H1 (cell line): ENCODE data around the gene OR7A10. TPM values are rescaled to one million over a fixed set of nuclear protein-coding genes. Genes with fewer than 3 reads are reported as not detected.

Source experiments
- CTCF ChIA-PET: fragments of 300-600 bp; sonication (Branson Sonifier 250); formaldehyde crosslinking; loops from one replicate; lab custom pipeline; 2021; ENCODE audit not compliant: partially characterized antibody; lab: Charles Lee
- POLR2A ChIA-PET: fragments of 300-600 bp; sonication (Branson Sonifier 250); formaldehyde crosslinking; loops from one replicate; lab custom pipeline; 2021; ENCODE audit warnings: inconsistent platforms; ENCODE audit not compliant: partially characterized antibody; lab: Charles Lee
- DNase-seq, 2 experiments: peaks; one replicate each; pipeline versions ENCODE4 v3.0.0 to v3.0.0-alpha.2; 2010 to 2022; ENCODE audit warnings: low spot score in 2 of 2, low read depth in 1 of 2, mixed read lengths in 1 of 2
- FAIRE-seq: peaks from 2 replicates; lab custom pipeline; 2011; peaks lifted over from hg19 to GRCh38; lab: Jason Lieb, UNC
- H2AFZ ChIP-seq: 2 replicates; pipeline ENCODE4 v1.8.1; 2012; ENCODE audit warnings: low read length, inconsistent platforms
- H2AK5ac ChIP-seq: 2 replicates; pipeline ENCODE4 v1.6.1; 2013; ENCODE audit warnings: low read depth, low read length
- H2BK120ac ChIP-seq: replicated peaks from 2 replicates; pipeline ENCODE3; 2013; ENCODE audit warnings: low read depth, low read length, inconsistent platforms
- H2BK12ac ChIP-seq: 2 replicates; pipeline ENCODE4 v1.6.1; 2013; ENCODE audit warnings: low read depth, low read length
- H2BK15ac ChIP-seq: 2 replicates; pipeline ENCODE4 v1.6.1; 2013; ENCODE audit warnings: low read length
- H2BK20ac ChIP-seq: 2 replicates; pipeline ENCODE4 v1.6.1; 2013; ENCODE audit warnings: low read length
- H2BK5ac ChIP-seq: 2 replicates; pipeline ENCODE4 v1.6.1; 2013; ENCODE audit warnings: low read depth, low read length
- H3K14ac ChIP-seq: 2 replicates; pipeline ENCODE4 v1.6.1; 2013; ENCODE audit warnings: inconsistent platforms; ENCODE audit not compliant: insufficient read length
- H3K18ac ChIP-seq: 2 replicates; pipeline ENCODE4 v1.6.1; 2013; ENCODE audit warnings: low read length; ENCODE audit errors: extremely low read depth
- H3K23ac ChIP-seq: 2 replicates; pipeline ENCODE4 v1.6.1; 2013; ENCODE audit warnings: inconsistent platforms; ENCODE audit not compliant: insufficient read length
- H3K23me2 ChIP-seq: 2 replicates; pipeline ENCODE4 v1.6.1; 2013; ENCODE audit warnings: low read depth, low read length
- H3K27ac ChIP-seq: 2 replicates; pipeline ENCODE4 v1.6.1; 2011; ENCODE audit warnings: low read depth, low read length, inconsistent platforms
- H3K27me3 ChIP-seq, 4 experiments: replicated peaks in 1 of 4; 1 replicate in 1 of 4; 2 replicates in 3 of 4; pipeline versions ENCODE4 v1.6.1 to v1.8.1; 2011 to 2013; ENCODE audit warnings: low read length in 3 of 4, mild to moderate bottlenecking in 3 of 4, inconsistent platforms in 2 of 4, mixed read lengths in 2 of 4, moderate library complexity in 1 of 4; ENCODE audit not compliant: control insufficient read depth in 3 of 4, insufficient read depth in 3 of 4; ENCODE audit errors: extremely low read depth in 1 of 4
- H3K36me3 ChIP-seq, 4 experiments: 2 replicates each; pipeline versions ENCODE4 v1.6.1 to v1.8.1; 2011 to 2013; ENCODE audit warnings: mild to moderate bottlenecking in 4 of 4, low read length in 3 of 4, moderate library complexity in 2 of 4, control low read depth in 1 of 4, inconsistent platforms in 1 of 4; ENCODE audit not compliant: insufficient read depth in 4 of 4, control insufficient read depth in 2 of 4
- H3K4ac ChIP-seq: replicated peaks from 2 replicates; pipeline ENCODE3; 2013; ENCODE audit warnings: low read length, low read depth, mixed read lengths, inconsistent platforms; ENCODE audit not compliant: insufficient read length
- H3K4me1 ChIP-seq, 4 experiments: replicated peaks in 1 of 4; 1 replicate in 1 of 4; 2 replicates in 3 of 4; pipeline versions ENCODE4 v1.6.1 to v1.8.1; 2011 to 2013; ENCODE audit warnings: low read length in 3 of 4, inconsistent platforms in 2 of 4, mixed read lengths in 1 of 4; ENCODE audit not compliant: insufficient read depth in 4 of 4, control insufficient read depth in 3 of 4
- H3K4me2 ChIP-seq, 2 experiments: 2 replicates each; pipeline versions ENCODE4 v1.6.1 to v1.8.1; 2011 to 2013; ENCODE audit warnings: low read depth in 2 of 2, low read length in 2 of 2, control low read depth in 1 of 2, inconsistent platforms in 1 of 2, mild to moderate bottlenecking in 1 of 2; ENCODE audit not compliant: insufficient read depth in 1 of 2
- H3K4me3 ChIP-seq, 4 experiments: fragments of 200-600, 300-600 bp in 1 of 4; sonication (generic), shearing (Covaris generic), sonication (Bioruptor Twin) in 1 of 4; 2 replicates each; pipeline versions ENCODE4 v1.5.1 to v1.8.1; 2011 to 2016; ENCODE audit warnings: low read length in 4 of 4, low read depth in 3 of 4, control low read depth in 2 of 4, inconsistent platforms in 2 of 4, mild to moderate bottlenecking in 2 of 4, mixed read lengths in 1 of 4, moderate library complexity in 1 of 4; ENCODE audit not compliant: insufficient read depth in 2 of 4; ENCODE audit errors: extremely low read depth in 1 of 4
- H3K56ac ChIP-seq: replicated peaks from 2 replicates; pipeline ENCODE3; 2013; ENCODE audit warnings: low read depth, mild to moderate bottlenecking, mixed read lengths, low read length, inconsistent platforms; ENCODE audit not compliant: insufficient read length
- H3K79me1 ChIP-seq: 2 replicates; pipeline ENCODE4 v1.6.1; 2013; ENCODE audit warnings: low read depth, low read length, control low read depth
- H3K79me2 ChIP-seq, 2 experiments: 2 replicates each; pipeline versions ENCODE4 v1.6.1 to v1.8.1; 2012 to 2013; ENCODE audit warnings: low read length in 2 of 2, mild to moderate bottlenecking in 2 of 2, inconsistent platforms in 1 of 2; ENCODE audit not compliant: insufficient read depth in 2 of 2, control insufficient read depth in 1 of 2
- H3K9ac ChIP-seq, 4 experiments: replicated peaks in 1 of 4; 1 replicate in 1 of 4; 2 replicates in 3 of 4; pipeline versions ENCODE4 v1.6.1 to v1.8.1; 2011 to 2013; ENCODE audit warnings: low read depth in 3 of 4, low read length in 3 of 4, control low read depth in 2 of 4, mild to moderate bottlenecking in 2 of 4, moderate library complexity in 2 of 4, inconsistent platforms in 1 of 4; ENCODE audit errors: extremely low read depth in 1 of 4
- H3K9me3 ChIP-seq, 2 experiments: 2 replicates each; pipeline versions ENCODE4 v1.6.1 to v1.8.1; 2012 to 2013; ENCODE audit warnings: mild to moderate bottlenecking in 2 of 2, moderate library complexity in 2 of 2, control low read depth in 1 of 2, inconsistent platforms in 1 of 2, low read depth in 1 of 2, low read length in 1 of 2, mixed read lengths in 1 of 2; ENCODE audit not compliant: insufficient read depth in 2 of 2
- H4K20me1 ChIP-seq, 2 experiments: replicated peaks in 1 of 2; 2 replicates each; pipeline versions ENCODE3 to v1.8.1; 2011 to 2013; ENCODE audit warnings: inconsistent platforms in 2 of 2, low read length in 2 of 2, mild to moderate bottlenecking in 1 of 2; ENCODE audit not compliant: insufficient read depth in 2 of 2, control insufficient read depth in 1 of 2
- H4K5ac ChIP-seq: 2 replicates; pipeline ENCODE4 v1.6.1; 2013; ENCODE audit warnings: low read length, low read depth, mixed read lengths, inconsistent platforms; ENCODE audit not compliant: insufficient read length
- H4K8ac ChIP-seq: 2 replicates; pipeline ENCODE4 v1.8.0; 2013; ENCODE audit warnings: mild to moderate bottlenecking, moderate library complexity, low read length, inconsistent platforms; ENCODE audit not compliant: insufficient read depth; ENCODE audit errors: extremely low read depth
- H4K91ac ChIP-seq: replicated peaks from 2 replicates; pipeline ENCODE3; 2013; ENCODE audit warnings: low read length, mixed read lengths, inconsistent platforms; ENCODE audit not compliant: insufficient read length
- CEBPB ChIP-seq: IDR thresholded peaks from 2 replicates; pipeline ENCODE4 v1.6.1; 2012; ENCODE audit warnings: low read depth, low read length
- CHD2 ChIP-seq: IDR thresholded peaks from 2 replicates; pipeline ENCODE4 v1.6.1; 2012; ENCODE audit warnings: low read length, improper control_type of control experiment
- CREB1 ChIP-seq: IDR thresholded peaks from 2 replicates; pipeline ENCODE4 v1.6.1; 2012; ENCODE audit warnings: inconsistent platforms
- FOSL1 ChIP-seq: IDR thresholded peaks from 2 replicates; pipeline ENCODE4 v1.6.1; 2011; ENCODE audit warnings: mild to moderate bottlenecking, low read depth, low read length, moderate library complexity; ENCODE audit not compliant: insufficient read depth
- GTF2F1 ChIP-seq: IDR thresholded peaks from 2 replicates; pipeline ENCODE4 v1.6.1; 2012; ENCODE audit warnings: low read depth, low read length, improper control_type of control experiment, borderline replicate concordance
- HDAC6 ChIP-seq: IDR thresholded peaks from one replicate; pipeline ENCODE4 v1.7.1; 2012; ENCODE audit warnings: low read depth, mild to moderate bottlenecking, inconsistent platforms, low read length, moderate library complexity
- JUND ChIP-seq: IDR thresholded peaks from 2 replicates; pipeline ENCODE4 v1.6.1; 2011; ENCODE audit warnings: mild to moderate bottlenecking, improper control_type of control experiment, low read length
- KDM1A ChIP-seq: fragments of 200-600, 300-600 bp; sonication (generic); IDR thresholded peaks from 2 replicates; pipeline ENCODE4 v1.7.1; 2016; ENCODE audit warnings: mild to moderate bottlenecking, low read length, borderline replicate concordance
- KDM4A ChIP-seq: IDR thresholded peaks from one replicate; pipeline ENCODE4 v1.7.1; 2012; ENCODE audit warnings: low read depth, mild to moderate bottlenecking, moderate library complexity, low read length, inconsistent platforms; ENCODE audit not compliant: severe bottlenecking
- PHF8 ChIP-seq: fragments of 200-600 bp; sonication (generic); conservative IDR thresholded peaks from 2 replicates; pipeline ENCODE4 v1.7.1; 2012; ENCODE audit warnings: low read depth, mild to moderate bottlenecking, inconsistent platforms, low read length, moderate library complexity
- POLR2AphosphoS5 ChIP-seq: IDR thresholded peaks from 2 replicates; pipeline ENCODE4 v1.6.1; 2011; ENCODE audit warnings: low read depth, low read length
- SIX5 ChIP-seq: IDR thresholded peaks from 2 replicates; pipeline ENCODE4 v1.6.1; 2011; ENCODE audit warnings: mild to moderate bottlenecking, low read depth, low read length
- SP2 ChIP-seq: IDR thresholded peaks from 2 replicates; pipeline ENCODE4 v1.6.1; 2012; ENCODE audit warnings: mild to moderate bottlenecking, low read length, inconsistent platforms
- SP4 ChIP-seq: IDR thresholded peaks from 2 replicates; pipeline ENCODE4 v1.6.1; 2012; ENCODE audit warnings: low read length, inconsistent platforms
- YY1 ChIP-seq: IDR thresholded peaks from 2 replicates; pipeline ENCODE4 v1.6.1; 2011; ENCODE audit warnings: low read depth, mild to moderate bottlenecking, low read length
- WGBS, 2 experiments: shearing (Covaris generic) in 1 of 2; methylation state at CpG; one replicate each; pipeline versions ENCODE4 v1.1.6 to v1.1.7; 2013 to 2015; ENCODE audit warnings: low lambda C conversion rate in 2 of 2, mixed read lengths in 2 of 2, inconsistent platforms in 1 of 2, low coverage in 1 of 2, missing lambda C conversion rate in 1 of 2; ENCODE audit not compliant: insufficient replicate concordance in 2 of 2, insufficient coverage in 1 of 2, insufficient read length in 1 of 2; ENCODE audit errors: extremely low coverage in 1 of 2, missing lambda C conversion rate in 1 of 2; 5-methylcytosine and 5-hydroxymethylcytosine counted together
- polyA plus RNA-seq, 7 experiments: library from polyadenylated mRNA; depleted of rRNA in 3 of 7; stranded (reverse) in 5 of 7; unstranded in 2 of 7; fragments of >200 nt in 5 of 7; fragments of 200-250 nt in 2 of 7; gene quantifications; 1 replicate in 5 of 7; 2 replicates in 1 of 7; 4 replicates in 1 of 7; pipeline versions ENCODE4 v1.2.1 to v1.2.3, GENCODE V29; 2011 to 2013; ENCODE audit warnings: missing spikeins in 2 of 7, mixed read lengths in 2 of 7
- total RNA-seq: library from RNA; stranded (reverse); fragmentation: NEBNext Ultra II Directional; extraction: Animal tissue kit (Norgen Biotek cat#: 25700); gene quantifications from 2 replicates; pipeline ENCODE4 v1.2.1, GENCODE V29; 2021
- TF ChIP-seq, protein P1 (sequence below): IDR thresholded peaks from 2 replicates; pipeline ENCODE4 v1.6.1; 2011; ENCODE audit warnings: low read length, improper control_type of control experiment

OR7A10 gene
- total and polyA plus RNA-seq, 2 of the 8 experiments (the other 6 are each of a cell fraction or from before 2014, with no cell fraction given) = not detected

- H3K79me2 ChIP-seq = no peaks in the 10 kb centered on the region
- ChIA-PET POLR2A (no interaction called here), CTCF (interaction anchor here (0.7 to 1.6 kb wide), 2 partner anchors 12 to 66 kb away, joined by 3 to 9 read pairs; no protein-coding TSS in a partner anchor)
- WGBS, 2 experiments = 82% methylated on average over 3 of the region's 5 CpGs; no CpG with 5 or more reads in 1 of the 2 experiments
- peaks cover 2 to 5% of the 10 kb centered on the region in 2 experiments; a peak in 2 of 4 replicates for H3K9me3 ChIP-seq
- H4K8ac ChIP-seq = no peak overlapping the region
- H3K14ac ChIP-seq = no peak overlapping the region
- no peak overlapping the region for H3K4ac ChIP-seq
- no peak overlapping the region for H2BK120ac ChIP-seq
- no peak for TF ChIP-seq CEBPB
- no peak for TF ChIP-seq POLR2AphosphoS5
- TF ChIP-seq SIX5 = no peak
- no peak for TF ChIP-seq SP2
- no peak for TF ChIP-seq PHF8
- TF ChIP-seq, protein P1, sequence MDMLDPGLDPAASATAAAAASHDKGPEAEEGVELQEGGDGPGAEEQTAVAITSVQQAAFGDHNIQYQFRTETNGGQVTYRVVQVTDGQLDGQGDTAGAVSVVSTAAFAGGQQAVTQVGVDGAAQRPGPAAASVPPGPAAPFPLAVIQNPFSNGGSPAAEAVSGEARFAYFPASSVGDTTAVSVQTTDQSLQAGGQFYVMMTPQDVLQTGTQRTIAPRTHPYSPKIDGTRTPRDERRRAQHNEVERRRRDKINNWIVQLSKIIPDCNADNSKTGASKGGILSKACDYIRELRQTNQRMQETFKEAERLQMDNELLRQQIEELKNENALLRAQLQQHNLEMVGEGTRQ = no peak
- no peak for TF ChIP-seq GTF2F1
- no peak for TF ChIP-seq CHD2
- TF ChIP-seq YY1 = no peak
- no peak for TF ChIP-seq FOSL1
- TF ChIP-seq CREB1 = no peak
- TF ChIP-seq HDAC6 = no peak
- TF ChIP-seq SP4 = no peak
- TF ChIP-seq JUND = no peak
- TF ChIP-seq KDM1A = no peak
- TF ChIP-seq KDM4A = no peak
- no peak overlapping the region for H2BK15ac ChIP-seq
- no peak overlapping the region for H2AFZ ChIP-seq
- DNase-seq (no peak), FAIRE-seq (no peak)
- no peaks in the 10 kb centered on the region for H3K23me2 ChIP-seq
- H3K9ac ChIP-seq = no peak overlapping the region
- no peak overlapping the region for H3K56ac ChIP-seq
- H2AK5ac ChIP-seq = no peak overlapping the region
- H4K91ac ChIP-seq = no peak overlapping the region
- H3K23ac ChIP-seq = no peak overlapping the region
- H3K4me2 ChIP-seq = no peak overlapping the region
- H2BK5ac ChIP-seq = no peak overlapping the region
- H4K5ac ChIP-seq = no peak overlapping the region
- H3K27ac ChIP-seq = no peak overlapping the region
- H3K4me1 ChIP-seq = no peaks in the 10 kb centered on the region
- no peaks in the 10 kb centered on the region for H4K20me1 ChIP-seq
- H3K18ac ChIP-seq = no peak overlapping the region
- H3K27me3 ChIP-seq = no peaks in the 10 kb centered on the region
- no peaks in the 10 kb centered on the region for H3K79me1 ChIP-seq
- H2BK20ac ChIP-seq = no peak overlapping the region
- H2BK12ac ChIP-seq = no peak overlapping the region
- H3K4me3 ChIP-seq = no peak overlapping the region
- no peaks in the 10 kb centered on the region for H3K36me3 ChIP-seq
Observed at GRCh38 chr19:14798760-14799159, 50.0 kb downstream of the OR7A10 start.
